HS-27A (cell line): ENCODE data around the gene CLEC4M.
"Not testable (repeated sequence)": the region's sequence is repeated elsewhere in the genome, so short reads cannot be mapped to it uniquely, and the experiment has no call there.

Source experiments
- DNase-seq: peaks from one replicate; pipeline ENCODE4 v3.0.0-alpha.2; 2012; ENCODE audit warnings: low read depth, missing footprints

The CLEC4M gene

DNA sequence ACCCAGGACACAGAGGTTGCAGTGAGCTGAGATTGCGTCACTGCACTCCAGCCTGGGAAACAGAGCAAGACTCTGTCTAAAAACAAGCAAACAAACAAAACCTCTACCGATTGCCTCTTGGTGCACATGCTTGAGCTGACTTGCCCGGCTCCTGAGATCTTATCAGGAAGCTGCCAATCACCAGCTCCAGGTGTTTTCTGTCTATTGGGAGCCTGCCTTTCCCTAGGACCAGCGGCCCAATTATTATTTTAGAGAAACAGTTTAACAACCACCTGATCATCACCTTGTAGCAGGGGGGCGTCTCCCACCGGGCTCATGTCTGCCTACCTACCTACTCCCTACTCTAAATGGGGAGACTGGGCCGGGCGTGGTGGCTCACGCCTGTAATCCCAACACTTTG, 10.8 kb downstream of the CLEC4M start:
- no peak for DNase-seq

DNA sequence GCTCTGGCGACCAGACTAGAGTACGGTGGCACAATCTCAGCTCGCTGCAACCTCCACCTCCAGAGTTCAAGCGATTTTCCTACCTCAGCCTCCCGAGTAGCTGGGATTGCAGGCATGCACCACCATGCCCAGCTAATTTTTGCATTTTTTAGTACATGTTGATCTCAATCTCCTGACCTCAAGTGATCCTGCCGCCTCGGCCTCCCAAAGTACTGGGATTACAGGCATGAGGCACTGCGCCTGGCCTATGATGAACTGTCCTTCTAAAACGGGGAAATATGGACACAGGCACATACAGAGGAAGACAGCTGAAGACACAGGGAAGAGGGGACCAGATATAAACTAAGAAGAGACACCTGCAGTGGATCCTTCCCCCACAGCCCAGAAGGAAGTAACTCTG, 12.7 kb downstream of the CLEC4M start:
- DNase-seq = no peak

DNA sequence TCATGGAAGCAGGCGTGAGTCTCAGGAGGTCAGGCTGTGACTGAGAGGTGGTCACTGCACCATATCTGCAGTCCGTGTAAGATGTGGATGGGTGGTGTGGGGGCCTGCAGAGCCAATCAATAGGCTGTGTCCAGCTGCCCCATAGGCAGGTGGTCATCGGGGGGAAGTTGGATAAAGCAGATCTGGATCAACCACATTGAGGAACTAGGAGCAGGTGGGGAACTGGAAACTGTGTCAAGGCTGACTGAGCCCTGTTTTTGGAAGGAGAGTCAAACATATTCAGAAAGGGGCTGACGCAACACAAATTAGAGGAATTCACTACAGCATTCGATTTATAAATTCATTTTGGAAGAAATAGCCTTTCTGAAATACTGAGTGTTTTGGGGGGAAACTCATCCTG, 15.0 kb downstream of the CLEC4M start:
- DNase-seq = no peak

DNA sequence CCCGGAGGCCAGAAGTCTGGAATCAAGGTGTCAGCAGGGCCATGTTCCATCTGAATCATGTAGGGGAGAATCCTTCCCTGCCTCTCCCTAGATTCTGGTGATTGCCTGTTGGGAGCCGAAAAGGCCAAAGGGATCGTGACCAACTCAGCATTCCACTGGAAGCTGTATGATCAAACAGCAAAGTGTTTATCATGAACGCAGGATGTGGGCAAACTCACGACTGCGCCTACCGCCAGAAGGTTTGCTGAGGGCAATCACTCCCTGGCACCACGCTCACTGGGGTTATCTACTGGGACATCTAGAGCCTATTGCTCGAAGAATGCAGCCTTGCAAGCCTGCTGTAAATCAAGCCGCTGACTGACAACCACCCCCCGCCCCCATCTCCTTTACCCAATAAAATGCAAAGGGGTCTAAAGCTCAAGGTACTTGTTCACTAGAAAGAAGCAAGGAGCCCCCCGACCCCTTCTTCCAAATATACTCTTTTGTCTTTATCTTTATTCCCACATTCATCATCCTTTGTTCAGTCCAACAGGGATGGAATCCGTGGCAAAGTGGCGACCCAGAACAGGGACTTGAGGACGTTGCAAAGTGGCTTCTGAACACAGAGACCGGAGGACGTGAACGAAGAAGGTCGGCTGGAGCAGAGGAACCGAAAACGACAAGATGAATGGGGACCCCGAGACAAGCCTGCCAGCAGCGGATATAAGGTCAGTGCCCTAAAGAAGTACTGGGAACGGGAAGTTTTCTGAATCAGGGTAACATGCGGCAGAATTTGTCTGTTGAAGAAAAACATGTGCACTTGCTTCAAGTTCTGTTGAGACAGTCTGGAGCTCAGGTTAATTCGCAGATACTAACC, 16.8 kb downstream of the CLEC4M start:
- DNase-seq = no peak

DNA sequence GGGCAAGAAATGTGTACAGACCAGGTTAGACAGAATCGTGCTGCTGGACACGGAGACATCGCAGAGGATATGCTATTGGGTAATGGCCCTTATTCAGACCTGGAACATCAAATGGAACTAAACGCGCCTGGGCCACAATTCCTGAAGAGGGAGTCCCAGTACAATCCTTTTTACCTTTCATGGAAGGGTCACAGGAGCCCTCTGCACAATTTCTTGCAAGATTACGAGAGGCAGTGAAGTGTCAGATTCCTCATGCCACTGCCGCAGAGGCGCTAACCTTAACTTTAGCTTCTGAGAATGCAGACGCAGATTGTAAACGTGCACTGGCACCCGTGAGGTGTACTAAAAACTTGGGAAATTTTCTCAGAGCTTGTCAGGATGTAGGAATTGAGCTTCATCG, 18.1 kb downstream of the CLEC4M start:
- no peak for DNase-seq

DNA sequence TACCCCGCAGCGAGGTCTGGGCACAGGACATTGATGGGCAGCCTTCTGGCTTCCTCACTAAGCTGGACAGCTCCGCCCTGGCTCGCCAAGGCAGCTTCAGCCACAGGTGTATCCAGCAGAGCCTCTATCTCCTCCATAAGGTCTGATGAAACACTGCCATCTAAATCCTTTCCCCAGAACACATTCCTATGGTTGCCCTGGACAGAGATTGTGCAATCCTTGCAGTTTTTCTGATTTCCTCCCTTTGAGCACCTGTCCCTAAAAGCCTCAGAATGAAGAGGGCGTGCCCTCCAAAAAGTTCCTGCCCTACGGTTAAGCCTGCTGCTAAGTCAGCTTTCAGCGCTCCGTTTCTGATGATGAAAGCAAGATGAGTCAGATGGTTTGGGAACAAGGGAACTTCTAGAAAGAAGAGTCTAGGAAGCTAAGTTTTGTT, 21.0 kb downstream of the CLEC4M start:
- no peak for DNase-seq

DNA sequence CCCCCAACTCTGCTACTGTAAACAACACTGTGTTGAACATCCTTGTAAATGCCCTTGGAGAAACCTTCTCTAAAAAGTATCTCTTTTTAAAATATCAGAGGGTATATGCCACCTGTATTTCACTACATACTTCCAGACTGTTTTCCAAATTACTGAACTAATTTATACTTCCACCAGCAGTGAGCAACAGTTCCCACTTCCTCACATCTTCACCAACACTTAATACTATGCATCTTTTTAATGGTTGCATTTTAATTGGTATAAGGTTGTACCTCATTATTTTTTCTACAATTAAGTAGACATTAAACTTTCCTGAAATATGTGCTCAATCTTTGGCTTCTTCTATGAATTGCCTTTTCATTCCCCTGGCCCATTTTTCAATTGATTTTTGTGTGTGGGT, 21.8 kb downstream of the CLEC4M start:
- DNase-seq = no peak

DNA sequence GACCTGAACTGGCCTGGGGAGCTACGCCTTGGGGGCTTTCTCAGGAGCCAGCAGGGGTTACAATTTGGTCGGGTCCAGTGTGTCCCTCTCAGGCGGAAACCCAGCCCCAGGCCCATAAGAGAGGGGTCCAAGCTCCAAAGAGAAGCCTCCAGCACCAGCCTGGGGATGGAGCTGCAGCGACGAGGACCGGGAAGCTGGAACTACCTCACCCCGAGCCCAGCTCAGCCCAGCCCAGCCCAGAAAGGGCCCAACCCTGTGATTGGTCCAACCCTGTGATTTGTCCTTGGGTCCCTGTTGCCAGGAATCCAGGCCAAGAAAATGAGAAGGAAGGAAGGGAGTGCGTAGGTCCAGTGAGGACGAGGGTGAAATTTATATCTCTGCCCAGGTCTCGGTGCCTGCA, 24.1 kb downstream of the CLEC4M start:
- no peak for DNase-seq

DNA sequence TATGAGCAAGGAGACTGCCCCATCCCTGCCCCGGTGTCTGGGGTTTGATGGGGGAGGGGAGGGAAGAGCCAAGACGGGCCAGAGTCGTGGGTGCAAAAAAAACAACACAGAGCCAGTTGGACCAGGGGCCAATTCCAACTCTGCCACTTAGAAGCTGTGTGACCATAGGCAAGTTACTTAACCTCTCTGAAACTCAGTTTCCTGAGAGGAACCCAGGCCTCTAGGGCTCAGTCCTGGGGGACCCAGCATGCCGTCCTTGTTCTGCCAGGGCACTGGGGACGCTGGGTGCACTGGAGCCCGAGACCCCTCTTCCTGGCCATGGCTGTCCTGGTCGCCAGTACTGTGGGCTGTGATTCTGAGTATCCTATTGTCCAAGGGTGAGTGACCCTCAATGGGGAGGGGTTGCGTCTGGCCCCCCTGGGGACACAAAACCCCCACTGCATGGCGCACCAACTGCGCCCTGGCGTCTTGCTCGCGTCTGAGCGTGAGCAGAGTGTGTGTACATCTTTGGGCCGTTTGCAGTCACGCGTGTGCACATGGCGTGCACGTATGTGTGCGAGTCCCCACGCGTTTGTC, 24.6 kb downstream of the CLEC4M start:
- no peak for DNase-seq

DNA sequence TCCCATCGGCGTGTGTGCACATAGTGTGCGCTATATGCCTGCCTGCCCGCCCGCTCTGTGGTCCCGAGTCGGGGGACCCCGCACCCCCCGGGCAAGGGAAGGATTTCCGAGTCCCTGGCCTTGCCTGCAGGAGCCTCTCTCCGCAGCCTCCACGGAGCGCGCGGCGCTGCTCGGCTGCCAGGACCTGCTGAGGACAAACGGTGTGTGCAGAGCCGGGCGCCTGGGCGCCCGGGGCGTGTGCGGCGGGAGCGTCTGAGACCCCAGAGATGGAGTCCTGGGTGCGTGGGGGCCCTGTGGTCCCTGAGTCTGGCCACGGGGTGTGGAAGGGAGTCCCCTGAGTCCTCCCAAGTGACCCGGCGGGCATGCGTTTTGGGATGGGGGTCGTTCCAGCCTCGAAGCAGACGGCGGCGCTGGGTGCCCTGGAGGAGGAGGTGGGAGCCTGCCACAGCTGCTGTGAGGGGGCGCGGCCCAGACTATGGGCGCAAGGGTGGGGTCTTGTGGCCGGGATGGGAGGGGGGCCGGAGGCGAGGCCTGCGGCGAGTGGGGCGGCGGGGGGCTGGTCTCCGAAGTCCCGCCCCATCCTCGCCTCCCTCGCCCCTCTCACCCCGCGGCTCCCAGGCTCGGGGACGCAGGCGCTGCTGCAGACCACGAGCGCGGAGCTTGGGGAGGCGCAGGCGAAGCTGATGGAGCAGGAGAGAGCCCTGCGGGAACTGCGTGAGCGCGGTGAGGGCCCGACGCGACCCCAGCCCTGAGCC, 25.3 kb downstream of the CLEC4M start:
- DNase-seq = no peak

DNA sequence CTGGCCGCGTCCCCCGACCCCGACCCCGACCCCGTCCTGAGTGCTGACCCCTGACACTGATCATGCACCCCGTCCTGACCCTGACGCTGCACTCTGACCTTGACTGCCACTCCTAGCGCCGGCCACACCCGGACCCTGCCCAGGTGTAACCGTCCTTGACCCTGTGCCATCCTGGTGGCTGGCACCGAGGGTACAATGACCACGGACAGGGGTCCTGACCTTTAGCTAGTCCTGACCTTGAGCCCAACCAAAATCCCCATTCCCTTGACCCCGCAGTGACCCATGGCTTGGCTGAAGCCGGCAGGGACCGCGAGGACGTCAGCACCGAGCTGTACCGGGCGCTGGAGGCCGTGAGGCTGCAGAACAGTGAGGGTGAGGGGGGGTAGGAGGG, 25.9 kb downstream of the CLEC4M start:
- no peak for DNase-seq

DNA sequence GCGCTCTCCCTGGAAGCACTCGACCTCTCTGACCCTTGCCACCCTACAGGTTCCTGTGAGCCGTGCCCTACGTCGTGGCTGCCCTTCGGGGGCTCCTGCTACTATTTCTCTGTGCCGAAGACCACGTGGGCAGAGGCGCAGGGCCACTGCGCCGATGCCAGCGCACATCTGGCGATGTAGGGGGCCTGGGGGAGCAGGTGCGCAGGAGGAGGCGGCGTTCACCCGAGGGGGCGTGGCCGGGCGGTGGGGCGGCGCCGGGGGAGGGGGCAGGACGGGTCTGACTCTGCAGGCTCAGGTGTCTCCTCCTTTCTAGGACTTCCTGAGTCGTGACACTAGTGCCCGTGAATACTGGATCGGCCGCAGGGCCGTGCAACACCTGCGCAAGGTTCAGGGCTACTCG, 26.4 kb downstream of the CLEC4M start:
- DNase-seq = no peak

DNA sequence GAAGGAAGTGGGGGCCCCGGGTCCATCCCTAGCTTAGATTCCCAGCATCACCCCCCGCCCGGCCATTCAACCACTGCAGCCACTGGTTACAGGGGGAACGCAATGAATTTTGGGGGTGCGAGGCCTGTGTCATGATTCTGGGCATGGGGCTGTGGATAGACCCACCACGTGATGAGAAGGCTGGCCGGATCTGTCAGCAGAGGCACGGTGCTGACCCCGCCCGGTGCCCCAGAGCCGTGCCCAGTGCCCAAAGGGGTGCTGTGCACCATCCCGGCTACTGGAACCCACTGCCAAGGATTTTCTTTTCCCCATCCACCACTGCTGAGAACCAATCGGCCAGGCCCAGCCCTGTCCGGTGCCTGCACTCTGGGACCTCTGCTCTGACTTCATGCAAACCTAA, 27.4 kb downstream of the CLEC4M start:
- no peak for DNase-seq

DNA sequence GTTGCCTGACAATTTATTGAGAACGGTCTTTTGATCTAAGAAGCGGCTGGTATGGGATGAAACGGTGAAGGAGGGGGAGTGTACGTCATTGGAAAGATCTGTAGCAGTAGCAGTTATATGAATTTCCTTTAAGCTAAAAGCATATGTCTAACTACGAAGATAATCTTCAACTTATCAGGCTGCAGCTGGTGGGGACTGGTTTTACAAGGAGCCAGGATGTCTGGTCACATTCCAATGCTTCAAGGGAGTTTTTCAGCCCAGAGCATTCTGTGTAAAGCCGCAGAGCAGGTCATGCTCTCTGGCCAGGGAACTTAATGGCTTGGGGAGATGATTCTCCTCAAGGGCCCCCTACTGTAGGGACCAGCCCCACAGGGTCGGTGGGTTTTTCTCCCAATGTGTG, 29.2 kb downstream of the CLEC4M start:
- no peak for DNase-seq

DNA sequence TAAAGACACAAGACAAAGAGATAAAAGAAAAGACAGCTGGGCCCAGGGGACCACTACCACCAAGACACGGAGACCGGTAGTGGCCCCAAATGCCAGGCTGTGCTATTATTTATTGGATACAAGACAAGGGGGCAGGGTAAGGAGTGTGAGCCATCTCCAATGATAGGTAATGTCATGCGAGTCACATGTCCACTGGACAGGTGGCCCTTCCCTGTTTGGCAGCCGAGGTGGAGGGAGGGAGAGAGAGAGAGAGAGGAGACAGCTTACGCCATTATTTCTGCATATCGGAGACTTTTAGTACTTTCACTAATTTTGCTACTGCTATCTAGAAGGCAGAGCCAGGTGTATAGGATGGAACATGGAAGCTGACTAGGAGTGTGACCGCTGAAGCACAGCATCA, 29.7 kb downstream of the CLEC4M start:
- not testable (repeated sequence) for DNase-seq

DNA sequence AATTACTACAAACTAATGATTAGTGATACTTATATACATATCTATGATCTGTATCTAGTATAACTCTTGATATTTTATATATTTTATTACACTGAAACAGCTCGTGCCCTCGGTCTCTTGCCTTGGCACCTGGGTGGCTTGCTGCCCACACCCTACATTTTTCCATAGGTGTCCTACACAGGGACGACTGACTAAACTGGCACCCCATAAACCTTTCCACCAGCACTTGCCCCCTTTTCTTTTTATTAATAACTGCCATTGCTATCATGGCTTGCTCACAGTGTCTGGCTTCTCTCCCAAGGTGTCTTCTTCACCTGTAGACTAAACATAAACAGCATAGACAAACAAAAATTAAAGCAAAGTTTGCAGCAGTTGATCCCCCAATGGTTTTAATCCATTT, 30.4 kb downstream of the CLEC4M start:
- no peak for DNase-seq

DNA sequence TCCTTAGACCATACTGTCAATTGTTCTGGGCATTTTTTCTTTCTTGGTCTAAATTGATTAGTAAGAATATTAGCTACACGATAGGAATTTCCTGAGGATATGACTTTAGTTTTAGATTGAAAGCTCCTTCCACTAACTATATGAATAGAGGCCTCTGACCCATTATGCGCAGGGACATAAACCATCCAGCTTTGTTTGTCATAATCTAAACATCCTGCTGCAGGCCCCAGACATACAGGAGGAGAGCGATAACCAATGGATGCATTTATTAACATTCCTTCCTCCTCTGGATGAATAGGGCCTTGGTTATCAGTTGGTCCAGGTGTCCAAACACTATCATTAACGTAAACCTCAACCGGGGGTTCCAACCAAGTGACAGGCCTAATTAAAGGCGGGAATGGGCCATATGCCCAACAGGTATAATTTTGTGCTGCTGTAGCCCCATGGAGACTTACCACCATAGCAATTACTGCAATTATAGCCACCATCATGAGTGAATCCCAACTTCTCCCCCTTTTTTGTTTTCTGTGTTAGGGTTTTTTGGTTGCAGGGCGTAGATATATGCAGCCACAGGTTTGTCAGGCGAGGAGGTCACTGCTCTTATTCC, 32.6 kb downstream of the CLEC4M start:
- DNase-seq = no peak

DNA sequence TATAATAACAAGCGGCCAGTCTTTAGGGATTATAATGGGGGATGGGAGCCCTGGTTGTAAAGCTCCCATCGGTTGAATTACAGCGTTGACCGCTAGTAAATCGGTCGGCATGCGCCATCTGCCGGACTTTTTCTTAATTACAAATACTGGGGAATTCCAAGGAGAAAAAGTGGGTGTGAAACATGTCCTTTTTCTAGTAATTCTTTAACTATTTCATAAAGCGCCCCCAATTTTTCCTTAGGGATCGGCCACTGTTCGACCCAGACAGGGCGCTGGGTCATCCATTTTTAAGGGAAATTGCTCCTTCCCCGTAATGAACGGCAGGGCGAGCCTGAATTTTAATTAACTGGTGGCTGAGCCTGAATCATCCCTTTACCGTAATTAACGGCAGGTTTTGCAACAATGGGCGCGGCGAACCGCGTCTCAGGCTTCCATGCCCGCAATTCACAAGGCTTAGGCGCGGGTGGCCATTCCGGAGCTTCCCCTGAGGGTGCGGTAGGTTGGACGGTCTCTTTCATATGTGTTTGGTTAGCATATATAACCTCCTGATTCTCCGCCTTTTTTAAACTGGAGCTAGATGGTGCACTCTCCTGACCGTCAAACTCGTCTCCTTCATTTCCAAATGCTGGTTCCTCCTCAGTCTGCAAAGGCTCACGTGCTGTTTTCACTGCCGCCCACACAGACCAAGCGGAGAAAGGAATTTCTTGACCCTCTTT, 36.8 kb downstream of the CLEC4M start:
- DNase-seq = peak; percentile 15

DNA sequence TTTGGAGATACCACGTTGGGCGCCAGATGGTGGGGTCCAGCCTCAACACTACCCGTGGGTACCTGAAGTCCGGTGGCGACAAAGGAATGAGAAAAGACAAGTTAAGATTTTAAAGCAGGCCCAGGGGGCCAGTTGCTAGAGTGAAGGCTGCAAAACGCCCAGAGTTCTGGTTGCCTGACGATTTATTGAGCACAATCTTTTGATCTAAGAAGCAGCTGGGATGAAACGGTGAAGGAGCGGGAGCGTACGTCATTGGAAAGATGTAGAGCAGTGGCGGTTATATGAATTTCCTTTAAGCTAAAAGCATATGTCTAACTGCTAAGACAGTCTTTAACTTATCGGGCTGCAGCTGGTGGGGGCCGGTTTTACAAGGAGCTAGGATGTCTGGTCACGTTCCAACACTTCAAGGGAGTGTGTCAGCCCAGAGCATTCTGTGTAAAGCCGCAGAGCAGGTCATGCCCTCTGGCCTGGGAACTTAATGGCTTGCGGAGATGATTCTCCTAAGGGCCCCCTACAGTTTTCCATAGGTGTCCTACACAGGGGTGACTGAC, 38.1 kb downstream of the CLEC4M start:
- no peak for DNase-seq

DNA sequence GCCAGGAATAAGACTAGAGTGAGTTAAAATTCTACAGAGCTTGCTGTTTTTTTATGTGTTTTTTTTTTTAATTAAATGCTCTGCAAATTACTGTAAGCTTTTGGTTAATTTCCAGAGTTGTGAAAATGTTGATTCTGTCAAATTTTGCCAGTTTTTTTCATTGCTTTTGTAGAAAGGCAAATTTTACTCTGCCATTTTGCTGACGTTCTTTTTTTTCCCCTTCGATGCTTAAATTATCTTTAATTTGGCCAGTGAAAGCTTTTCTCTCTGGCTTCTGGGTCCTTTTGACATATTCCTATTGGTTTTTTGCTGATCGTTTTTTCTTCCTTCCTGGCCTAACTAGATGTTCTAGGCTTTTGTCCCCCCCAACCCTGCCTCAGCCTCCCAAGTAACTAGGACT, 43.2 kb downstream of the CLEC4M start:
- no peak for DNase-seq

DNA sequence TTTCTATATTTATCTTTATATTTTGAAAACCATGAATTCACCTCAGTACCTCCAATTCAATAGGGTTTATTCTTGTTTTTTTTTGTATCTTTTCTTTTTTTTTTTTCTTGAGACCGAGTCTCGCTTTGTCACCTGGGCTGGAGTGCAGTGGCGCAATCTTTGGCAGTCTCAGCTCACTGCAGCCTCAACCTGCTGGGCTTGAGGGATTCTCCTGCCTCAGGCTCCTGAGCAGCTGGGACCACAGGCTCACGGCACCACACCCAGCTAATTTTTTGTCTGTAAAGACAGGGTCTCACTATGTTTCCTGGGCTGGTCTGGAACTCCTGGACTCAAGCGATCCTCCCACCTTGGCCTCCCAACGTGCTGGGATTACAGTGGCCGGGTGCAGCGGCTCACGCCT, 43.8 kb downstream of the CLEC4M start:
- DNase-seq = no peak

DNA sequence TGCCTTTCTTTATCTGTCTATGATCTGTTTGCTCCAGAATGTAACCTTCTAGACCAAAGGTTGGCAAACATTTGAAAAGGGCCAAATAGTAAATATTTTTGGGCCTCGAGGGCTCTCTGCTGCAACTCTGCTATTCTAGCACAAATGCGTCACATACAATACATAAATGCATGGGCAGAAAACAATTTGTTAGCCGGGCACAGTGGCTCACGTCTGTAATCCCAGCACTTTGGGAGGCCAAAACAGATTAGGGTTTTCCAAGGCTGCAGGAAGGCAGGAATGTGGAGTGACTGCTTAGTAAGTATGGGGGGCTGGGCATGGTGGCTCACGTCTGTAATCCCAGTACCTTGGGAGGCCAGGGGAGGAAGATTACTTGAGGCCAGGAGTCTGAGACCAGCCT, 45.1 kb downstream of the CLEC4M start:
- no peak for DNase-seq
